Cardiac ventricle fibroblast (primary cell): Measurements from ENCODE around the gene SOX8. TPM values are rescaled to one million over a fixed set of nuclear protein-coding genes. Genes with fewer than 3 reads are reported as not detected.

Experiments
- total RNA-seq: library from RNA; depleted of rRNA; stranded (reverse); fragments of >200 nt; gene quantifications from 2 replicates; pipeline ENCODE4 v1.2.3, GENCODE V29; 2015

Gene SOX8
- total RNA-seq = 1.1 and 1.4 TPM in 2 replicates

GRCh38 chr16:981695-982144 lies at the start of gene SOX8:
Gene SOX8, plus strand, starts transcription at chr16:981770. Its CDS starts 153 bp downstream, at chr16:981923.

GRCh38 chr16:970766-971581 lies 10.6 kb upstream of the SOX8 start, which contains the start of gene LMF1:
Gene LMF1, minus strand, starts transcription at chr16:970984. Its CDS starts 4 bp downstream, at chr16:970980.

Other genes starting within 250 kb of the SOX8 start
- 8.9 and 16.7 TPM in 2 replicates for gene CIAO3, start 240.8 kb upstream of the SOX8 start, total RNA-seq
- gene MSLN, start 221.0 kb upstream of the SOX8 start, total RNA-seq = not detected in 2 replicates
- gene RPUSD1, start 193.4 kb upstream of the SOX8 start, total RNA-seq = 20.3 and 26.0 TPM in 2 replicates
- 2.0 and 4.9 TPM in 2 replicates for gene CHTF18, start 193.2 kb upstream of the SOX8 start, total RNA-seq
- not detected in 2 replicates for gene GNG13, start 181.0 kb upstream of the SOX8 start, total RNA-seq
- 26.4 and 41.9 TPM in 2 replicates for gene LMF1, start 10.8 kb upstream of the SOX8 start, total RNA-seq
- not detected in 2 replicates for gene SSTR5, start 91.0 kb downstream of the SOX8 start, total RNA-seq
- not detected in 2 replicates for gene C1QTNF8, start 114.5 kb downstream of the SOX8 start, total RNA-seq
- 1.6 and 3.3 TPM in 2 replicates for gene CACNA1H, start 171.3 kb downstream of the SOX8 start, total RNA-seq
- gene TPSG1, start 243.5 kb downstream of the SOX8 start, total RNA-seq = 0.15 TPM in 1 of 2 replicates, not detected in the other
- not detected in 2 replicates for gene TPSB2, start 248.4 kb downstream of the SOX8 start, total RNA-seq